22Rv1 (cell line): ENCODE measurements around the gene MAN1C1.

Experiments
- ZFX ChIP-seq: fragments of 450-650 bp; IDR thresholded peaks from 2 replicates; pipeline ENCODE4 v1.6.1; 2017; ENCODE audit warnings: antibody characterized with exemption, borderline replicate concordance
- TF ChIP-seq, protein P1 (sequence below): fragments of 450-650 bp; IDR thresholded peaks from 2 replicates; pipeline ENCODE4 v1.5.1; 2017; ENCODE audit warnings: mild to moderate bottlenecking

- TF ChIP-seq, protein P1, sequence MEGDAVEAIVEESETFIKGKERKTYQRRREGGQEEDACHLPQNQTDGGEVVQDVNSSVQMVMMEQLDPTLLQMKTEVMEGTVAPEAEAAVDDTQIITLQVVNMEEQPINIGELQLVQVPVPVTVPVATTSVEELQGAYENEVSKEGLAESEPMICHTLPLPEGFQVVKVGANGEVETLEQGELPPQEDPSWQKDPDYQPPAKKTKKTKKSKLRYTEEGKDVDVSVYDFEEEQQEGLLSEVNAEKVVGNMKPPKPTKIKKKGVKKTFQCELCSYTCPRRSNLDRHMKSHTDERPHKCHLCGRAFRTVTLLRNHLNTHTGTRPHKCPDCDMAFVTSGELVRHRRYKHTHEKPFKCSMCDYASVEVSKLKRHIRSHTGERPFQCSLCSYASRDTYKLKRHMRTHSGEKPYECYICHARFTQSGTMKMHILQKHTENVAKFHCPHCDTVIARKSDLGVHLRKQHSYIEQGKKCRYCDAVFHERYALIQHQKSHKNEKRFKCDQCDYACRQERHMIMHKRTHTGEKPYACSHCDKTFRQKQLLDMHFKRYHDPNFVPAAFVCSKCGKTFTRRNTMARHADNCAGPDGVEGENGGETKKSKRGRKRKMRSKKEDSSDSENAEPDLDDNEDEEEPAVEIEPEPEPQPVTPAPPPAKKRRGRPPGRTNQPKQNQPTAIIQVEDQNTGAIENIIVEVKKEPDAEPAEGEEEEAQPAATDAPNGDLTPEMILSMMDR: no peak
- no peak for TF ChIP-seq ZFX
Observed at GRCh38 chr1:25576459-25577133, 40.0 kb upstream of the MAN1C1 start.
